Measurements from ENCODE around the gene LPGAT1. TPM values are rescaled to one million over a fixed set of nuclear protein-coding genes. Genes with fewer than 3 reads are reported as not detected.
"Not testable (repeated sequence)": the region's sequence is repeated elsewhere in the genome, so short reads cannot be mapped to it uniquely, and the experiment has no call there.

The LPGAT1 gene
- total RNA-seq, 4 donors from 2014 or later, result 26.7 to 41.4 (median 38.1) TPM

GRCh38 chr1:211701733-211702132, 128.8 kb downstream of the LPGAT1 start:
- no peak for DNase-seq (ENCODE audit: low spot score in 2 of 2)
- H3K9me3 ChIP-seq, result no peaks in the 10 kb centered on the region
- H3K4me1 ChIP-seq, result peaks cover 0 to 5% (median under 1%) of the 10 kb centered on the region in 4 donors
- 86 to 92% methylated on average over 6 of the region's 6 CpGs for WGBS, 2 donors
- no peak overlapping the region for H3K4me3 ChIP-seq
- no peak overlapping the region for H3K27ac ChIP-seq
- H3K36me3 ChIP-seq, result no peaks in the 10 kb centered on the region
- TF ChIP-seq EP300 (IDR thresholded peaks at IDR 0.05) (no peak), POLR2A (IDR thresholded peaks at IDR 0.05) (no peak), CTCF (IDR thresholded peaks at IDR 0.05) (no peak)
- H3K27me3 ChIP-seq, result peaks cover 0 to 3% of the 10 kb centered on the region in 2 donors

- Histone ChIP-seq H3K9me3 (no peaks in the 10 kb centered on the region), H3K4me3 (no peak overlapping the region), H3K27me3 (peaks cover 0 to 3% of the 10 kb centered on the region in 2 donors), H3K4me1 (peaks cover 0 to 5% (median 1%) of the 10 kb centered on the region in 4 donors), H3K36me3 (no peaks in the 10 kb centered on the region), H3K27ac (no peak overlapping the region)
- no peak for DNase-seq (ENCODE audit: low spot score in 2 of 2)
- TF ChIP-seq POLR2A (IDR thresholded peaks at IDR 0.05), result no peak
- TF ChIP-seq EP300 (IDR thresholded peaks at IDR 0.05), result no peak
- no peak for TF ChIP-seq CTCF (IDR thresholded peaks at IDR 0.05)
- WGBS, 2 donors, result 60 to 84% methylated on average over 2 to 5 of the region's 16 CpGs
These were observed 131.5 kb downstream of the LPGAT1 start for GRCh38 chr1:211699059-211699458.

GRCh38 chr1:211698161-211699026, 132.2 kb downstream of the LPGAT1 start:
- no peak overlapping the region for H3K27ac ChIP-seq
- DNase-seq (ENCODE audit: low spot score in 2 of 2), result peak; percentile 52 to 78
- 18 to 21% methylated on average over 25 to 27 of the region's 29 CpGs for WGBS, 2 donors
- H3K4me1 ChIP-seq, result peaks cover 0 to 5% (median 1%) of the 10 kb centered on the region in 4 donors
- TF ChIP-seq EP300 (IDR thresholded peaks at IDR 0.05) (peak in 1 of 2 donors; percentile 16), CTCF (IDR thresholded peaks at IDR 0.05) (peak; percentile 76 to 88 (median 84)), POLR2A (IDR thresholded peaks at IDR 0.05) (no peak)
- H3K4me3 ChIP-seq, result peak overlapping the region in 1 of 4 donors; percentile 11
- H3K27me3 ChIP-seq, result peaks cover 0 to 3% of the 10 kb centered on the region in 2 donors
- H3K36me3 ChIP-seq, result no peaks in the 10 kb centered on the region
- no peaks in the 10 kb centered on the region for H3K9me3 ChIP-seq

DNA sequence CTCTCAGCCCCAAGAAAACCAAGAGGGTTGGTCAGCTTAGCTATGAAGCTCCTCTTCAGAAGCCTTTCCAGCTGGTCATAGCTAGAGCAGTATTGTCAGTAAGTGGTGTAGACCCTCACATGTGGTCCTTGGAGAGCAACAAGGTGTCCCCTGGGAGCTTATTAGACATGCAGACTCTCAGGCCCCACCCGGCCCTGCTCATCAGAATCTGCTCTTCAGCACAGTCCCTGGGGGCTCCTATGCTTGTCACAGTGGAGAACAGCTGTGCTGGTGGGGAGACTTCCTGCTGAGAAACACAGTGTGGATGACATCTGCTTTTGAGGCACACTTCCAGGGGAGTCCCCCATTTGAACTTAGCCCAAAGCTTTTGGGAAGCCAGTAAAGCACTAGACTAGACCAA, 133.2 kb downstream of the LPGAT1 start:
- no peak overlapping the region for H3K27ac ChIP-seq
- WGBS, 2 donors, result 70 to 100% methylated on average over 1 of the region's 1 CpG
- H3K9me3 ChIP-seq, result no peaks in the 10 kb centered on the region
- no peak overlapping the region for H3K4me3 ChIP-seq
- H3K4me1 ChIP-seq, result peaks cover 0 to 5% (median 1%) of the 10 kb centered on the region in 4 donors
- TF ChIP-seq CTCF (IDR thresholded peaks at IDR 0.05) (no peak), EP300 (IDR thresholded peaks at IDR 0.05) (no peak), POLR2A (IDR thresholded peaks at IDR 0.05) (no peak)
- H3K27me3 ChIP-seq, result peaks cover 0 to 3% of the 10 kb centered on the region in 2 donors
- H3K36me3 ChIP-seq, result no peaks in the 10 kb centered on the region
- no peak for DNase-seq (ENCODE audit: low spot score in 2 of 2)

- no peak for DNase-seq (ENCODE audit: low spot score in 2 of 2)
- H3K4me3 ChIP-seq, result no peak overlapping the region
- H3K36me3 ChIP-seq, result no peaks in the 10 kb centered on the region
- WGBS, 2 donors, result 58 to 65% methylated on average over 10 of the region's 10 CpGs
- H3K9me3 ChIP-seq, result no peaks in the 10 kb centered on the region
- no peak for TF ChIP-seq CTCF (IDR thresholded peaks at IDR 0.05)
- TF ChIP-seq EP300 (IDR thresholded peaks at IDR 0.05), result no peak
- TF ChIP-seq POLR2A (IDR thresholded peaks at IDR 0.05), result no peak
- H3K27ac ChIP-seq, result no peak overlapping the region
- peaks cover 0 to 5% (median 1%) of the 10 kb centered on the region in 4 donors for H3K4me1 ChIP-seq
- H3K27me3 ChIP-seq, result peaks cover 0 to 3% of the 10 kb centered on the region in 2 donors
These were observed 135.3 kb downstream of the LPGAT1 start for GRCh38 chr1:211695135-211695816.

GRCh38 chr1:211693911-211694310, 136.7 kb downstream of the LPGAT1 start:
- WGBS, 2 donors, result 81 to 93% methylated on average over 5 of the region's 5 CpGs
- H3K4me3 ChIP-seq; H3K27me3 ChIP-seq; DNase-seq (ENCODE audit: low spot score in 2 of 2); H3K4me1 ChIP-seq; H3K27ac ChIP-seq; H3K36me3 ChIP-seq; H3K9me3 ChIP-seq: not testable (repeated sequence)
